Stimulated activated CD4-positive, alpha-beta T cell treated with anti-CD3 and anti-CD28 coated beads, Interleukin-15, amount 100 ng/mL, for 1 hour (primary cell): ENCODE results near the gene PHF24.
A peak's percentile ranks its signal among the peaks of the same experiment; 100 is the strongest.
"Not testable (repeated sequence)": the region's sequence is repeated elsewhere in the genome, so short reads cannot be mapped to it uniquely, and the experiment has no call there.

Experiments
- DNase-seq, 2 donors: peaks; one replicate each; pipeline ENCODE4 v3.0.0-alpha.2; 2020; ENCODE audit warnings: low read depth in 1 of 2, low spot score in 1 of 2

Gene PHF24

GRCh38 chr9:34957492-34958410 lies at the start of gene PHF24:
Gene PHF24 (plus strand): TSS chr9:34958285. CDS start chr9:34971299, 13,014 bp downstream.
- peak in 1 of 2 donors; percentile 8 for DNase-seq

- DNase-seq: no peak
These were observed 31.0 kb upstream of the PHF24 start for GRCh38 chr9:34927061-34927460.

DNA sequence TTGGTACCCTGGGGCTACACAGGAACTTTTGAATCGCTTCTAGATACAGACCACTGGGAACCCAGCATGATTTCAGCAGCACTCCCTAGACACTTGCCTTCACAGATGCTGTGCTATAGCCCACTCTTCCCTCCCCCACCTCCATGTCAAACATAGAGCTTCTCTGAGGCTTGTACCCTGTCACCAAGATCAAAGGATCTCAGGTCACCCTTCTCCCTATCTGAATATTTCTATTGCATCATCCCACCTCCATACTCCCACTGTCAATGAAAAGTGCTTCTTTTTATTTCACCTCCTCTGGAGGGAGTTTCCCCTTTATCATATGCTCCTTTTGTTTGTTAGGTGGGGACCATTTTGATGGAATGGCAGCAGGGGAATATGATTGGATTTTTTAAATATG lies 29.2 kb upstream of the PHF24 start:
- no peak for DNase-seq

- DNase-seq: no peak
These were observed 28.5 kb upstream of the PHF24 start for GRCh38 chr9:34929506-34930102.

- not testable (repeated sequence) for DNase-seq
These were observed 18.1 kb upstream of the PHF24 start for GRCh38 chr9:34939989-34940388.

DNA sequence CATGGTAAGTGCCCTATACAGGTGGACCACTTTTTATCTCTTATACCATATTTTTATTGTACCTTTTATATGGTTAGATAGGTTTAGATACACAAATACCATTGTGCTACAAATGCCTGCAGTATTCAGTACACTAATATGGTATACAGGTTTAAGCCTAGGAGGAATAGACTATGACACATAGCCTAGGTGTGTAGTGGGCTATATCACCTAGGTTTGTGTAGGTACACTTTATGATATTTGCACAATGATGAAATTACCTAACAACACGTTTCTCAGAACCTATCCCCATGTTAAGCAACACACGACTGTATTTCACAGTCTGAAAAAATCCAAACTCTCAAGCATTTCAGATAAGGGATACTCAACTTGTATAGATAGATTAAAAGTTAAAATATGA lies 9.6 kb upstream of the PHF24 start:
- no peak for DNase-seq

- DNase-seq: no peak
These were observed 3.9 kb upstream of the PHF24 start for GRCh38 chr9:34954225-34954624.

DNA sequence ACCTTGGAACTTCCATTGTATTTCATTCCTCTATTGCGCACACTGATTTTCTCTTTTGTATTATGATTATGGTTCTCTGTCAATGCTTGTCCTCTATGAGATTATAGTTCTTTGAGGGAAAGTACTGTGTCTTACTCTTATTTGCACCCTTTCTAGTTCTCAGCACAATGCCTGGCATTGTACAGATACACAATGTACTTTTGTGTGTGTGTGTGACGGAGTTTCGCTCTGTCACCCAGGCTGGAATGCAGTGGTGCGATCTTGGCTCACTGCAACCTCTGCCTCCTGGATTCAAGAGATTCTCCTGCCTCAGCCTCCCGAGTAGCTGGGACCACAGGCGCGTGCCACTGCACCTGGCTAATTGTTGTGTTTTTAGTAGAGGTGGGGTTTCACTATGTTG lies 2.0 kb upstream of the PHF24 start:
- DNase-seq: not testable (repeated sequence)

GRCh38 chr9:34956648-34957047 lies 1.4 kb upstream of the PHF24 start:
- DNase-seq: no peak

DNA sequence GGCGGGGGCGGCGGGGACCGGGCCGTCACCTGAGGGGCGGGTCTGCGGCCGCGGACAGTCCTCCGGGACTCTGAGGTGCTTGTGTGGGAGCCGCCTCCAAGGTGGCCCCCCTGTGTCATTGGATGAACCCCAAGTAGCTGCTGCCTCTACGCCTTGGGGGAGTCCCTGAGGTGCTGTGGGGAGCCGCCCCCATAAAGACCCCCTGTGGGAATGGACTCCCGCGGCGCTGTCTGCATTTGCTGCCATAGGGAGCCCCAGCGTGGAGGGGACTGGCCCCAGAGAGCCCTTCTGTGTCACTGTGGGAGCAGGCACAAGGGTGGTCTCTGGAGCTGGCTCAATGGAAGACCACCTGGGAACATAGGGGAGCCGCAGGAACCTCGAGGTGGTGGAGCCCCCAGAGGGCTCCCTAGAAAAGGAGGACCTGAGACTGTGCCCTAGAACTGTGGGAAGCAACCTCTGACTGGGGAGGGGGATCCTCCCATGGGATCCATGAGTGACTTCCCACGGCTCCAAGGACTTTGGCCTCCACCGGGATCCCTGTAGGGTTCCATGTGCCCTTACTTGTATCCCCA lies 412 bp downstream of the PHF24 start:
- no peak for DNase-seq

DNA sequence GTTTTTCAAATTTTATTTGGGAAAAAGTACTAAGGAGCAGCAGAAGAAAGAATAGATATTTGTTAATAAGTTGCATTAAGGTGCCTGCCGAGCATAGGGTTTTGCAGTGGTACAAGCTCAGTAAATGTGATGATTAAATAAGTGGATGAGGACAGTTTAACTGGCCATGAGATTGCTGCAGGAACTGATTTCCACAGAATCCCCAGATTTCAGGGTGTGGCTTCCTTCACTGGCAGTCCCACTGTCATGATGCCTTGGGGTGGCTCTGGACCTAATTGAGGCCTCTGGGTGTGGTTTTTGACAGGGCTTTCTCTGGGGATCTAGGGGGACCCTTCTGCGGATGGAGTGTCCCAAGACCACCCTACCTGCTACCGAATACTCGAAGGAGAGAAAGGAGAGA lies 1.4 kb downstream of the PHF24 start:
- no peak for DNase-seq

DNA sequence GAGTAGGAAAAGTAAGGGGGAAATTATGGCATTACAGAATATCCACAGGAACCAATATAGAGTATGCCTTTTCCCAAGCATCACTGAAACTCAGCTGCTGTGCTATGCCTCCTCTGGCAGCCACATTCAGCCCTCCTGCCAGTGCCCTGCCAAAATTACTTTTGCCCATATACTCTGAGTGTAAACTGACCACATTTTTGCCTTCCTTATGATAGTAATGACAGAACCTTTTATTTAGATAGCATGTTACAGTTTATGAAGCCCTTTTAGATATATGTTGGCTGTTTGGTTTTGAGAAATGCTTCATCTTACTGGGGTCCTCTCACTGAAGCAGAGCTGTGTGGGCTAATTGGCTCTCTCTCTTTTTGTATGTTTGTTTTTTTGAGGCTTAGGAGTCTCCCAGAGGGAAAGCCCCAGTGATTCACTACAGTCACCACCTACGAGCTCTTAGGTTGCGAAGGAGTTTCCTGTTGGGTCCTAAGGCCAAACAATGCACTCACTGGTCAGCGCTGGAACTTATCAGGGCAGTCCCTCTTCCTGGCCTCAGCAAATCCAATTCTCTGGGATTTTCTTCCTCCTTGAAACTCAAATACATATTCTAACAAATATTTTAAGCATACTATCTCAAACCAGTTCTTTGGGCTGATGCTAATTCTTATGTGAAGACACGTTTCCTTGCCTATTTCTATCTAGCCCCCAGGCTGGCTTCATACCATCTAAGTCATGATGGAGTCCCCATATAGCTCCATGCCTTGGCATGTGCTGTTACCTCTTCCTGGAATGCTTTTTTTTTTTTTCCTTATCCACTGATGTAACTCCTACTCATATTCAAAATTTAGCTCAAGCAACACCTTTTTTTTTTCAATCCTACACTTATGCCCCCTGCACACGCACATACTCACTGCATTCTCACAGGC lies 3.7 kb downstream of the PHF24 start:
- DNase-seq: no peak

- no peak for DNase-seq
These were observed 4.5 kb downstream of the PHF24 start for GRCh38 chr9:34962546-34962945.

GRCh38 chr9:34963552-34963951 lies 5.5 kb downstream of the PHF24 start:
- DNase-seq: no peak

- DNase-seq: no peak
These were observed 6.4 kb downstream of the PHF24 start for GRCh38 chr9:34964458-34964857.

DNA sequence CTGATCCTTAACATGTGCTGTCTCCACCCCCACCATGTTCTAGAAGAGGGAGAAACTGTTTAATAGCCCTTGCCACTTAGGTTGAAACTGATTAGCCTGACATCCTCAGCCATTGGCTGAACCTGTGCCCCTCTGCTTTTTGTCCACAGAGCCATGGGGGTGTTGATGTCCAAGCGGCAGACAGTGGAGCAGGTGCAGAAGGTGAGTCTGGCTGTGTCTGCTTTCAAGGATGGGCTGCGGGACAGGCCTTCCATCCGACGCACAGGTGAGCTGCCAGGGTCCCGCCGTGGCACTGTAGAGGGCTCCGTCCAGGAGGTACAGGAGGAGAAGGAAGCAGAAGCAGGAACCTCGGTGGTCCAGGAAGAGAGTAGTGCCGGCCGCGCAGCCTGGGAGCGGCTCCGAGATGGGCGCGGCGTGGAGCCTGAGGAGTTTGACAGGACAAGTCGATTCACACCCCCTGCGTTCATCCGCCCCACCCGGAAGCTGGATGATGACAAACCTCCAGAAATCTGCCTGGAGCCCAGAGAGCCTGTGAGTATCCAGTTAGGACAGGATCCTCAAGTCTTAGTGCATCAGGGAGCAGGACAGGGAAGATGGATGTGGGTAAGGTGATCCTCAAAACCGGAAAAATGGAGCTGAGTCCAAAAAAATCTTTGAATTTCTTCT lies 13.2 kb downstream of the PHF24 start:
- no peak for DNase-seq

- no peak for DNase-seq
These were observed 16.6 kb downstream of the PHF24 start for GRCh38 chr9:34974664-34975063.

- DNase-seq: no peak
These were observed 18.4 kb downstream of the PHF24 start for GRCh38 chr9:34976441-34976840.

GRCh38 chr9:34976992-34977391 lies 18.9 kb downstream of the PHF24 start:
- no peak for DNase-seq

GRCh38 chr9:34980181-34980761 lies 22.2 kb downstream of the PHF24 start:
- DNase-seq: no peak
